HepG2 (cell line): ENCODE data around the gene KCNJ6. TPM values are rescaled to one million over a fixed set of nuclear protein-coding genes. Genes with fewer than 3 reads are reported as not detected.

Source experiments
- ATAC-seq: fragments of 200-7000 bp; cut with Tn5 transposase; 3 replicates; pipeline ENCODE4 v1.9.1; 2020; ENCODE audit warnings: mild to moderate bottlenecking, moderate library complexity
- BruUV-seq: library from RNA; stranded (reverse); fragments of 400-500 nt; replicated peaks from 2 replicates; lab custom pipeline; 2021; lab: Mats Ljungman, UMichigan
- CTCF ChIA-PET: fragments of 300-600 bp; formaldehyde crosslinking; extraction: SDS; loops from one replicate; lab custom pipeline; 2021; ENCODE audit warnings: low total read pairs, inconsistent platforms, low intra/inter-chr PET ratio; lab: Yijun Ruan, JAX
- POLR2A ChIA-PET: fragments of 350-600 bp; sonication (Branson Sonifier 250); formaldehyde crosslinking; loops from one replicate; lab custom pipeline; 2020; ENCODE audit warnings: antibody characterized with exemption, inconsistent platforms; lab: Yijun Ruan, JAX
- DNase-seq: peaks from one replicate; pipeline ENCODE4 v3.0.0-alpha.2; 2015; ENCODE audit warnings: low spot score
- FAIRE-seq: peaks from 3 replicates; lab custom pipeline; 2011; peaks lifted over from hg19 to GRCh38; lab: Jason Lieb, UNC
- H2AFZ ChIP-seq: one replicate; pipeline ENCODE4 v1.6.1; 2011; ENCODE audit warnings: low read length, inconsistent platforms
- H3K27ac ChIP-seq: fragments of 300-600 bp; 3 replicates; pipeline ENCODE4 v1.8.0; 2011; ENCODE audit warnings: mixed run types, mild to moderate bottlenecking, mixed read lengths, low read length, inconsistent platforms; ENCODE audit not compliant: insufficient read depth; ENCODE audit errors: extremely low read length
- H3K27me3 ChIP-seq, 2 experiments: fragments of 200-600 bp in 1 of 2; 2 replicates in 1 of 2; 3 replicates in 1 of 2; pipeline versions ENCODE4 v1.6.0 to v1.8.0; 2011; ENCODE audit warnings: low read length in 2 of 2, mild to moderate bottlenecking in 2 of 2, moderate library complexity in 2 of 2, inconsistent platforms in 1 of 2; ENCODE audit not compliant: insufficient read depth in 2 of 2, control insufficient read depth in 1 of 2
- H3K36me3 ChIP-seq, 2 experiments: fragments of 200-600 bp in 1 of 2; replicated peaks in 1 of 2; 2 replicates in 1 of 2; 3 replicates in 1 of 2; pipeline versions ENCODE4 v1.5.1 to v1.8.0; 2011; ENCODE audit warnings: low read length in 2 of 2, inconsistent platforms in 1 of 2; ENCODE audit not compliant: insufficient read depth in 2 of 2, control insufficient read depth in 1 of 2
- H3K4me1 ChIP-seq: 2 replicates; pipeline ENCODE4 v1.5.1; 2012; ENCODE audit warnings: low read length, inconsistent platforms; ENCODE audit not compliant: insufficient read depth
- H3K4me2 ChIP-seq: 2 replicates; pipeline ENCODE4 v1.6.0; 2011; ENCODE audit warnings: low read depth, low read length, inconsistent platforms
- H3K4me3 ChIP-seq, 3 experiments: fragments of 200-600 bp in 1 of 3; sonication (generic), shearing (Covaris generic) in 1 of 3; replicated peaks in 1 of 3; 2 replicates each; pipeline ENCODE4 v1.5.1; 2011 to 2016; ENCODE audit warnings: low read length in 3 of 3, inconsistent platforms in 2 of 3, low read depth in 2 of 3, mild to moderate bottlenecking in 2 of 3, control low read depth in 1 of 3, mixed read lengths in 1 of 3; ENCODE audit not compliant: insufficient read depth in 1 of 3
- H3K79me2 ChIP-seq: one replicate; pipeline ENCODE4 v1.6.1; 2011; ENCODE audit warnings: low read length, inconsistent platforms; ENCODE audit not compliant: insufficient read depth
- H3K9ac ChIP-seq: 2 replicates; pipeline ENCODE4 v1.6.0; 2011; ENCODE audit warnings: mild to moderate bottlenecking, low read depth, low read length, inconsistent platforms; ENCODE audit not compliant: insufficient read depth
- H3K9me3 ChIP-seq: 2 replicates; pipeline ENCODE4 v1.5.1; 2012; ENCODE audit warnings: mild to moderate bottlenecking, low read length
- H4K20me1 ChIP-seq: 2 replicates; pipeline ENCODE4 v1.6.0; 2011; ENCODE audit warnings: inconsistent platforms, mild to moderate bottlenecking, low read length, moderate library complexity; ENCODE audit not compliant: insufficient read depth
- ARID2 ChIP-seq: sonication (generic); formaldehyde crosslinking; IDR thresholded peaks from 2 replicates; pipeline ENCODE4 v1.8.1; 2022; ENCODE audit warnings: mild to moderate bottlenecking, missing genetic modification reagents, borderline replicate concordance
- ERF ChIP-seq: IDR thresholded peaks from 2 replicates; pipeline ENCODE4 v1.6.1; 2018; ENCODE audit warnings: missing biosample characterization, missing genetic modification reagents
- MTA3 ChIP-seq: sonication (generic); formaldehyde crosslinking; IDR thresholded peaks from 2 replicates; pipeline ENCODE4 v1.4.0; 2020; ENCODE audit warnings: missing genetic modification reagents
- MYC ChIP-seq: sonication (generic); formaldehyde crosslinking; IDR thresholded peaks from 2 replicates; pipeline ENCODE4 v1.9.0; 2021; ENCODE audit warnings: missing genetic modification reagents, borderline replicate concordance
- SP140L ChIP-seq: sonication (generic); formaldehyde crosslinking; IDR thresholded peaks from 2 replicates; pipeline ENCODE4 v1.4.0; 2020; ENCODE audit warnings: missing genetic modification reagents, borderline replicate concordance
- ZNF556 ChIP-seq: sonication (generic); formaldehyde crosslinking; IDR thresholded peaks from 2 replicates; pipeline ENCODE4 v1.4.0; 2020; ENCODE audit warnings: mild to moderate bottlenecking, missing genetic modification reagents, borderline replicate concordance
- ZSCAN31 ChIP-seq: sonication (generic); formaldehyde crosslinking; IDR thresholded peaks from 2 replicates; pipeline ENCODE4 v1.5.0; 2020; ENCODE audit warnings: low read depth, mild to moderate bottlenecking, missing genetic modification reagents
- WGBS: methylation state at CpG from one replicate; pipeline ENCODE4 v1.1.6; 2017; ENCODE audit warnings: low lambda C conversion rate; 5-methylcytosine and 5-hydroxymethylcytosine counted together
- in situ Hi-C: cut with HindIII; loops from 2 replicates; pipeline ENCODE4 v1.10.0; 2017; ENCODE audit warnings: low pct_unique_long_range_greater_than_20kb; ENCODE audit not compliant: extremely low pct_ligation_motif_present
- intact Hi-C: fragments of 100-400 bp; cut with micrococcal nuclease; formaldehyde crosslinking; loops from one replicate; pipeline ENCODE4 v1.10.0; 2022; ENCODE audit not compliant: unreplicated experiment
- polyA plus RNA-seq, 8 experiments: library from polyadenylated mRNA; depleted of rRNA in 3 of 8; stranded (reverse) in 7 of 8; unstranded in 1 of 8; fragments of >200 nt; fragmentation: Illumina TruSeq in 4 of 8; extraction: Trizol in 4 of 8; gene quantifications; 2 replicates each; pipeline versions ENCODE4 v1.2.1 to v1.2.3, GENCODE V29; 2011 to 2016; ENCODE audit warnings: low read depth in 4 of 8, missing spikeins in 1 of 8, mixed read lengths in 1 of 8; ENCODE audit not compliant: insufficient read depth in 1 of 8
- total RNA-seq, 5 experiments: library from RNA; depleted of rRNA; stranded (reverse); fragments of >200 nt; fragmentation: Illumina TruSeq; extraction: Trizol; gene quantifications; 2 replicates each; pipeline ENCODE4 v1.2.3, GENCODE V29; 2016; ENCODE audit warnings: low read depth in 1 of 5

KCNJ6 gene
- total and polyA plus RNA-seq, 2 of the 13 experiments (the other 11 are each of a cell fraction or from before 2014, with no cell fraction given) = not detected

DNA sequence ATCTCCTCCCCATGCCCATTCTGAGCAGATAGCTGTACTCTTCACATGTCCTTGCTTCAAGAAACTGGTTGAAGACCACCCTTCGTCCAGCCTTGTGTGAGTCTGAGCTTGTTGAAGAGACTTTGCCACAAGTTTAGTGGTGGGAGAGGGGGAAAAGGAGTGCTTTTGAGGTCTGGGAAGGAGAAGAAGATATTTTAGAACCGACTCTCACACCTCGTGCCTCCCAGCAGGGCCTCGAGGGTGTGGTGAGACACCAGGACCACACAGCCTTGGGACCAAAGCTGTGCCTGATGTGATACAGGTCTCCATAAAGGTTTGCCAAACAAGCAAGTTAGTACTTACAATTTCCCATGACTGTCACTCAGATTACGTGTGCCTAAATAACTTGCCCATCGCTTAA, 347.8 kb downstream of the KCNJ6 start:
- Histone ChIP-seq H4K20me1 (no peaks in the 10 kb centered on the region), H2AFZ (no peak overlapping the region), H3K9ac (no peak overlapping the region), H3K4me2 (no peak overlapping the region), H3K9me3 (no peaks in the 10 kb centered on the region), H3K4me1 (peaks cover 30% of the 10 kb centered on the region), H3K27ac (no peak overlapping the region), H3K27me3 (0 out of 5 replicates have a peak, but pooled peaks cover 0 to 3% of the 10 kb centered on the region in 2 experiments), H3K79me2 (no peaks in the 10 kb centered on the region), H3K4me3 (no peak overlapping the region), H3K36me3 (no peaks in the 10 kb centered on the region)
- FAIRE-seq (no peak), ATAC-seq (no peak), DNase-seq (no peak)
- ChIA-PET POLR2A (no interaction called here), CTCF (no interaction called here)
- intact Hi-C loops (no loop called here), in situ Hi-C loops (no loop called here)
- TF ChIP-seq ARID2 (CRISPR knock-in tag) (no peak), ZNF556 (CRISPR knock-in tag) (no peak)
- BruUV-seq = no TSS peak
- 46% methylated on average over 6 of the region's 6 CpGs for WGBS

DNA sequence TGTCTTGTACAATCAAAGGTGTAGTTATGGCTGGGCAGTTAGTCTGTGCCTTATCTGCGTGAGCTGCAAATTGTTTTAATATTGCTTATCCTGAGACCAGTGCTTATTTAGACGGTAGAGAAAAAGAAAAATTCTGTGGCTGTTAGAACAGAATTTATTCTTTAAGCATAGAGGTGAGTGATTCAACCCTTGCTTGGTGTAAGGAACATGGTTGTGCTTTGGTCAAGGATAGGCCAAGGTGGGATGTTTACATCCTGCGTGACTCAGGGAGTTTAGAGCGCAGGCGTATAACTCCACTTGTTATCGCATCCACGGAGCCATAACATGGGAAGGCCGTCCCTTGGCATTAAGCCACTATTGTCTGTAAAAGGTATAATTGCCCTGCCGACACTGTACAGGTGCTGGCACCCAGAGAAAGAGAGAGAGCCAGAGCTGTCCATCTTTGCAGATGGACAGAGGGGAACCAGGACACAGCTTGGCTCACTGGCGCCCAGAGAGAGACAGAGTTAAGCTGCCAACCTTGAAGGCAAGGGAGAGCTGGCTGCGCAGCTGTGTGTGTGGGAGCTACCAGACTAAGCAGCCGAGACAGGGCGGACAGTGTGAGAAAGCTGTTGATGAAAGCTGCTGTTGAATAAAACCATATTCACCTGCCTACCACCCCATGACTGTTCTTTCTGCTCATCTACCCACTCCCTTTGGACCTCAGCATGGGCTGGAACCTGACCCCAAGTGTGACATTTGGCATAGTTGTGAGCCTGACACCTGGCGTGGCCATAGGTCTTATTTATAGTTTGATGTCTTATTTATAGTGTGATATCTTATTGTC, 349.3 kb downstream of the KCNJ6 start:
- H3K4me3 ChIP-seq = no peak overlapping the region
- in situ Hi-C loops = no loop called here
- H3K4me1 ChIP-seq = peaks cover 30% of the 10 kb centered on the region
- H4K20me1 ChIP-seq = no peaks in the 10 kb centered on the region
- no peak overlapping the region for H3K27ac ChIP-seq
- no peaks in the 10 kb centered on the region for H3K9me3 ChIP-seq
- WGBS = 78% methylated on average over 11 of the region's 14 CpGs
- H3K79me2 ChIP-seq = no peaks in the 10 kb centered on the region
- H3K36me3 ChIP-seq = no peaks in the 10 kb centered on the region
- no peak for ATAC-seq
- peaks cover 0 to 3% of the 10 kb centered on the region in 2 experiments; a peak in 1 of 5 replicates for H3K27me3 ChIP-seq
- H2AFZ ChIP-seq = no peak overlapping the region
- no TSS peak for BruUV-seq
- POLR2A ChIA-PET = interaction anchor here (0.9 kb wide), 1 partner anchor 9 kb away, joined by 3 read pairs; no protein-coding TSS in a partner anchor
- TF ChIP-seq ERF (CRISPR knock-in tag) (no peak), SP140L (CRISPR knock-in tag) (no peak), MTA3 (CRISPR knock-in tag) (no peak), ZSCAN31 (CRISPR knock-in tag) (peak; percentile 61; the same call in 1 of the 2 replicates), MYC (CRISPR knock-in tag) (no peak)
- no peak overlapping the region for H3K4me2 ChIP-seq
- CTCF ChIA-PET = no interaction called here
- H3K9ac ChIP-seq = no peak overlapping the region
- no peak for DNase-seq
- no peak for FAIRE-seq
- intact Hi-C loops = no loop called here
